A204.1 (cell line): ENCODE data around the gene TSPAN32.
"Not testable (repeated sequence)": the region's sequence is repeated elsewhere in the genome, so short reads cannot be mapped to it uniquely, and the experiment has no call there.

Experiments used
- FAIRE-seq: peaks from 2 replicates; lab custom pipeline; 2012; peaks lifted over from hg19 to GRCh38; lab: Jason Lieb, UNC

Gene TSPAN32

GRCh38 chr11:2267306-2267850 lies 34.4 kb upstream of the TSPAN32 start:
- FAIRE-seq = no peak

GRCh38 chr11:2267851-2268728 lies 33.7 kb upstream of the TSPAN32 start:
- no peak for FAIRE-seq

- FAIRE-seq = no peak
These were observed 32.8 kb upstream of the TSPAN32 start for GRCh38 chr11:2268729-2269600.

DNA sequence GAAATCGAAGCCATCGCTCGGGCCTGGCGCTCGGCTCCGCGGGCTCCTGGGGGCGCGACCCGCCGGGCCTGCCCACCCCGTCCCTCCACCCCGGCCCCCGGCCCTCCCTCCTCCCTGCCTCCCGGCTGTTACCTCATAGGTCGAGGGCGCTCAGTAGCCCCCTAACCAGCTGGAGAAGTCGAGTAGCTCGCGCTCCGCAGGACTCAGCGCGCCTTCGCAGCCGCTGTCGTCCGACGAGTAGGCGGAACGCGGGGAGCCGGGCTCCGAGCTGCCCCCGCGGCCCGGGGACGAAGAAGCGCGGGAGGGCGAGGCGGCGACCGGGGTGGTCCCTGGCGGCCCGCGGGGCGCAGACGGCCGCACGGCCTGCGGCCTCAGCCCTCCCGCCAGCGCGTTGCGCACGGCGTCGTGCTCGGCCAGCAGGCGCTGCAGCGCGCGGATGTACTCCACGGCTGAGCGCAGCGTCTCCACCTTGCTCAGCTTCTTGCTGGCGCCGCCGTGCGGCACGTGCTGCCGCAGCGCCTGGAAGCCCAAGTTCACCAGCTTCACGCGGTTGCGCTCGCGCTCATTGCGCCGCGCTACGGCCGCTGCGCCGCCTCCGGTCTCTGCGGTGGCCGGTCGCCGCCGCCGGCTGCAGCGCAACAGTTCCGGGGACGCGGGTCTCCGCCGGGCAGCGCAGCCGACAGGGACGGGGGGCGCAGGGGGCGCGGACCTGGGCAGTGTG lies 32.1 kb upstream of the TSPAN32 start:
- no peak for FAIRE-seq

GRCh38 chr11:2270322-2271076 lies 31.3 kb upstream of the TSPAN32 start, which contains the start of gene ASCL2:
TSS of gene ASCL2 (minus strand) at chr11:2270588. CDS start at chr11:2270332, 256 bp downstream.
- FAIRE-seq = no peak

GRCh38 chr11:2271077-2271326 lies 30.8 kb upstream of the TSPAN32 start:
- no peak for FAIRE-seq

DNA sequence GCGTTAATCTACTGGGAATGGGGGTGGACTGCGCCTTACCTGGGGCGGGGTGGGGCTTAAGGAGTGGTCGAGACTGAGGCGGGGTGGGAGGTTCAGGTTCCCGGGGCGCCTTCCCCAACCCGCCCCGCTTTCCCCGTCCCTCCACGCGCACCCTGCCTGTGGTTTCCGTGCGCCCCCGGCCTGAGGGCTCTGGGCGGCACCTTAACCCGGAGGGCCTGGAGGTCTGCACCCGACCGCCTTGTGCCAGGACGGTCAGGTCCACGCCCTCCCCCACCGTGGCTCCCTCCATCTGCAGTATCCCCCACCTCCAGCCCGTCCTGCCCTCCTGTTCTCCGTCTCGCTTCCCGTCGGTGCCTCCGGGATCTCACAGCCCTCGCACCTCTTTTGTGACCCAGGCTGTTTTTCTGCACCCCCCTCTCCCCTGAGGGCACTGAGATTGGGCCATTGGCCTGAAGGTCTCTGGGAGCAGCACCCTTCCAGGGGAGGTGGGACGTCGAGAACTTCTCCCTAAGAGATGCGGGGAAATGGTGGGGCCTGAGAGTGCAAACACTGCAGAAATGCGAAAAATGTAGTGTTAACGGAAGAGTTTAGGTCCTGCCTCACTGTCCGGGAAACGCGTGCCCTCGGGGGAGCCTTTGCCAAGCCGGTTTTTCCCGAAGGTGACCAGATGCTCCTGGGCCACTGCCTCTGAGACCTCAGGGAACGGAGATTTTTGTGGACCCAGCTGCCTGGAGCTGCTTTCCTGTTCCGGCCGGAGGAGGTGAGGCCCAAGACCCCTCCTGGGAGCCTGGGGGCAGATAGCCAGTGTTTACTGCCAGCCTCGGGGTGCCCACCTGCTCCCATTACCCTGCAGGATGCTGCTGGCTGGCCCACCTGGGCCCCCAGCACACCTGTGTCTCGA lies 30.2 kb upstream of the TSPAN32 start:
- no peak for FAIRE-seq

DNA sequence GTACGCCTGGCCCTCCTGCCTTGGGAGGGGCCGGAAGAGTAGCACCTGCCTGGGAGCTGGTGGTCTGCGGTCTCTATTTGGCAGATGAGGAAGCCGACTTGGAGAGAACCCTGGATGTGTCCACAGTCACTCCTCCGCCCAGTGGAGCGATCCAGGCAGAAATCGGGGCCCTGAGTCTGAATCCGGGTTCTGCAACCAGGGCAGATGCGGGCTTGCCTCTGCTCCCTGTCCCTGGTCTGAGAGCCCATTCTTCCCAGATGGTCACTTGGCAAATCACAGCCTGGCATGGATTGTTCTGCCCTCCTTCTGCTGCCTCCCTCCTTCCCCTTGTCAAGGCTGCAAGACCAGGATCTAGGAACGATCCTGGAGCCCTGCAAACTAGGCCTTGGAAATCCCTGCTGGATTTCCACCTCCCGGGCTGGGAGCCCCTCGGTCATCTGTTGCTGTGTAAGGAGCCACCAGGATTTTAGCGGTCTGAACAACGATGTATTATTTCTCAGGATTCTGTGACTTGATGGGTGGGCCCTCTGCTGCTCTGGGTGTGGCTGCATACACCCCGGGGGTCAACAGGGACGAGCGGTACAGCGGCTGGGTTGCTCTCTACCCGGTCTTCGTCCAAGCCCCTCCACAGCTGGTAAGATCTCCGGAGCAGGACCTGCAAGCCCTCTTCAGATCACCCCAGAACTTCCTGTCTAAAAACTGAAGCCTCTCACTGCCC lies 29.4 kb upstream of the TSPAN32 start:
- FAIRE-seq = no peak

- FAIRE-seq = no peak
These were observed 28.9 kb upstream of the TSPAN32 start for GRCh38 chr11:2272946-2273280.

GRCh38 chr11:2273311-2273710 lies 28.5 kb upstream of the TSPAN32 start:
- no peak for FAIRE-seq

DNA sequence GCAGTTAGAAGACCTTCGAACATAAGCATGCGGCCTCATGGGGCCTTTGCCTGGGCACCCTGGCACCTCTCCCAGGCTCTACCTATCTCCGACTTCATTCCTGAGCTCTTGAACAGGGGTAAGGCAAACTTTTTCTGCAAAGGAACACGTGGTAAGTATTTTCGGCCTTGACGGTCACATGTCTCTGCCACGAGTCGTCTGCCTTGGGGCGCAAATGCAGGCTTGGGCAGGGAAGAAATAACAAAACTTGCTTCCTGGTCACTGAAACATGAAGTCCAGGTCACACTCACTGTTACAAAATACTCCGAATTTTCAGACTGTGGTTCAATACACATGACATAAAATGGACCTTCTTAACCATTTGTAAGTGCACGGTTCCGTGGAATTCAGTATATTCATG lies 28.0 kb upstream of the TSPAN32 start:
- FAIRE-seq = no peak

DNA sequence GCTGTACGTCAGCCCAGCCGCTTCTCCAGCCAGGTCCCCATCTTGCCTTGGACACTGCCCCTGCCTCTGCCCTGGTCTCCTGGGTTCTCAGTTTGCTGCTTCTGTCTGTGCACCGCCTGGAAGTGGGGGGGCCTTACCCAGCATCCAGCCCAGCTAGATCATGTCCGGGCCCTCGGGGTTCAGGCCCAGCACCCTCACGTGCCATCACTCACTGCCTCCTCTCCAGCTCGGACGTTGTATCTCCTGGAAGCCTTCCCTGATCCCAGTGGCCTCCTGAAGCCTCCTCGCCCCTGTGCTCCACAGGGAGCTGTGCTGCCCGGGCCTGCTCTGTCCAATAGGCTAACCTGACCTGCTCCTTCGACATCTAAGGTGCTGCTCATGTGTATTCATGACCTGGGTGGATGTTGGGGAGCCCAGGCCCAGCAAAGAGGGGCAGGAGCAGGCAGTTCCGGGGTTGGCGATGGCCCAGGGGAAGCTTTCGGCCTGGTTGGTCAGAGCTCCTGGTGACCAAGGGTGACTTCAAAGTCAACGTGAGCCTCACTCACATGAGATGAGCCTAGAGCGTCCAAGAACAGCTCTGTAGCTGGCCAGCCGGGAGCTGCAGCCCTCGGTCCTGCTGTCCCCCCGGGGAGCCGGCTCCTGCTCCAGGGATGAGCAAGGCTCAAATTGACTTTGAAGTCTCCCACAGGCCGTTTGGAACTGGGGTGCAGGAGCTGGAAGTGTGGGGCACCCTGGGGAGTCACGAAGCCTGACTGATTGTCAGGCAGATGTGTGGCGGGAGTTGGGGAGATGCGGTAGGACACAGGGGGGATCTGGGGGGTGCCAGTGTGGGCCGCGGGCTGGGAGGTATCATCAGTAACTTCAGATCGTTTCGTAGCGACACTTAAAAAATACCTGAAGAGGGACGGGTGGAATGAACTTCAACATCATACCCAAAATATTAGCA lies 26.2 kb upstream of the TSPAN32 start:
- FAIRE-seq = no peak

GRCh38 chr11:2276280-2277007 lies 25.4 kb upstream of the TSPAN32 start:
- no peak for FAIRE-seq

DNA sequence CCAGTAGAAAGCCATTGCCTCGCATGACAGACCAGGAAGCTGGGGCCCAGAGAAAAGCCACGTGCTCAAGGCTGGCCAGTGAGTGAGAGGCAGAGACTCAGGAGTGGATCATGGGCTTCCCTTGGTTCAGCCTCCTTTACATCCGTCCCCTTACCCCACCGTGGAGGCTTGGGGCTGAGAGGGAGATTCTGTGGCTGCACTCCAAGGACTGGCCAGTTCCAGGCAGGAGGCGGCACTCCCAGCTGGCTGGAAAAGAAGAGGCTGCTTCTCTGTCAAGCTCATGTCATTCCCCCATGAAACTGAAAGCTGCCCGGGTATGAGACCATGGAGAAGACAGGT lies 24.8 kb upstream of the TSPAN32 start:
- no peak for FAIRE-seq

GRCh38 chr11:2277933-2278523 lies 23.8 kb upstream of the TSPAN32 start:
- no peak for FAIRE-seq

DNA sequence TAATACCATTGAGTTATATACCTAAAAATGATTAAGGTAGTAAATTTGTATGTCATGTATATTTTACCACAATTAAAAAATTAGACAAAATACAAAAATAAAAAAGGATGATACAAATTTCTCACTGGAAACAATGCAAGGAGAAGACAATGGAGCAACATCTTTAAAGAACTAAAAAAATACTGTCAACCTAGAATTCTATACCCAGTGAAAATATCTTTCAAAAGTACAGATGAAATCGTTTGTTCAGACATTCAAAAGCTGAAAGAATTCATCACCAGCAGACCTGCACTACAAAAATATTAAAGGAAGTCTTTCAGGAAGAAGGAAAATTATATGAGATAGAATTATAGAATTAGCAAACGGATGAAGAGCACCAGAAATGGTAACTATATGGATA lies 21.6 kb upstream of the TSPAN32 start:
- no peak for FAIRE-seq

DNA sequence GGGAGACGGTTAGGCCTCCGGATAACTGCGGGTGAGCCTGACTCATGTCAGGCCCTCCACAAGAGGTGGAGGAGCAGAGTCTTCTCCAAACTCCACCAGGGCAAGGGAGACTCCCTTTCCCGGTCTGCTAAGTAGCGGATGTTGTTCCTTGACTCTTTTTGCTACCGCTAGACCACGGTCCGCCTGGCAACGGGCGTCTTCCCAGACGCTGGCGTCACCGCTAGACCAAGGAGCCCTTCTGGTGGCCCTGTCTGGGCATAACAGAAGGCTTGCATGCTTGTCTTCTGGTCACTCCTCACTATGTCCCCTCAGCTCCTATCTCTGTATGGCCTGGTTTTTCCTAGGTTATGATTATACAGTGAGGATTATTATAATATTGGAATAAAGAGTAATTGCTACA lies 15.5 kb upstream of the TSPAN32 start:
- FAIRE-seq = not testable (repeated sequence)

GRCh38 chr11:2287091-2287490 lies 14.7 kb upstream of the TSPAN32 start:
- no peak for FAIRE-seq
